Stimulated activated CD4-positive, alpha-beta T cell treated with anti-CD3 and anti-CD28 coated beads, Interleukin-4, amount 100 ng/mL, for 24 hours (primary cell): ENCODE measurements around the gene RHOC.
"Not testable (repeated sequence)": the region's sequence is repeated elsewhere in the genome, so short reads cannot be mapped to it uniquely, and the experiment has no call there.

Experiments
- DNase-seq: peaks from one replicate; pipeline ENCODE4 v3.0.0-alpha.2; 2020

Gene RHOC

DNA sequence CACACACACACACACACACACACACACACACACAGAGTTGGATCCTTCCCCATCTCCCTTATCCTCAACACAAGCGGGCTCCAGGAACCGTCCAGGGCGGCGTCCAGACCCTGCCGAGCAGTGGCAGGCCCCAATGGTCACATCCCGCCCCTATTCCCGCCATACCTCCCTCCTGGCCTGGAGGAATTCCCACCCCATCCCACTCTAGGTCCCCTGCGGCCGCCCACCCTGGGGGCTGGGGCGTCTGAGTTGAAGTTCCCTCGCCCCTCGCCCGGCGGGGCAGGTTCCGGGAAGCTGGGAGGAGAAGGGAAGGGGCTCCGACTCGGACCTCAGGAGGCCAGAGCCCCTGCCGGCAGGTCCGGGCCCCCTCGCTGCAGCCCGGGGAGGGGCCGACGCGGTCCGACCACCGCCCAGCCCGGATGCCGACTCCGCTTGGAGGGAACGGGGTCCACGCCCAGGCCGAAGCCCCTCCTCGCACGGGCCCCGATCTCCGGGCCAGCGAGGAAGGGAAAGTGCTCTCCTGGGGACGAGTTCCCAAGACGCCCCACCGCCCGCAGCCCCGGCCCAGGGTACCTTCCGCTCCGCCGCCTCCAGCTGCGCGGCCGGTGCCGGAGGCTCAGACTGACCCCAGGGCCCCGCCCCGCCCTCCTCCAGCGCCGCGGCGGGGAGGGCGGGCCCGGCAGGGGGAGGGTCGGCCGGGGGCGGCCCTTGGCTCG is at the start of gene RHOC:
Gene RHOC, minus strand, starts transcription at position 623 of the 716 bp plus-strand sequence. CDS start 3,328 bp downstream, outside the sequence.
- peak; percentile 24 for DNase-seq

DNA sequence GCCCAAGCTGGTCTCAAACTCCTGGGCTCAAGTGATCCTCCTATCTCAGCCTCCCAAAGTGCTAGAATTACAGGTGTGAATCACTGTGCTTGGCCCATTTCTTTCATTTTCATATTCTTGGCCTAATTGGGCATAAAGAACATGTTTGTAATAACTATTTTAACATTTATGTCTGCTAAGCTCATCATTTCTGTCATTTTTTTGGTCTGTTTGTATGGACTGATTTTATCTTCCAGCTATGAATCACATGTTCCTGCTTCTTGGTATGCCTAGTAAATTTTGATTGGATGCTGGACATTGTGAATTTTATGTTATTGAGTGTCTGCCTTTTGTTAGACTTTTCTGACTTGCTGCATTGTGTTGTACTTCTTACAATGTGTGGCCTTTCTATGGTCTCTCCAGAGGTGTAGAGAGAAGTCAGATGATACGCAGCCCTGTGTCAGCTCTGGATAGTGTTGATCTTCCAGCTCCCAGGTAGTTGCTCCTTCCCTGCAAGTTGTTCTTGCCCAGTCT is 47.2 kb upstream of the RHOC start:
- no peak for DNase-seq

GRCh38 chr1:112748396-112748795 is 41.5 kb upstream of the RHOC start:
- DNase-seq = no peak

DNA sequence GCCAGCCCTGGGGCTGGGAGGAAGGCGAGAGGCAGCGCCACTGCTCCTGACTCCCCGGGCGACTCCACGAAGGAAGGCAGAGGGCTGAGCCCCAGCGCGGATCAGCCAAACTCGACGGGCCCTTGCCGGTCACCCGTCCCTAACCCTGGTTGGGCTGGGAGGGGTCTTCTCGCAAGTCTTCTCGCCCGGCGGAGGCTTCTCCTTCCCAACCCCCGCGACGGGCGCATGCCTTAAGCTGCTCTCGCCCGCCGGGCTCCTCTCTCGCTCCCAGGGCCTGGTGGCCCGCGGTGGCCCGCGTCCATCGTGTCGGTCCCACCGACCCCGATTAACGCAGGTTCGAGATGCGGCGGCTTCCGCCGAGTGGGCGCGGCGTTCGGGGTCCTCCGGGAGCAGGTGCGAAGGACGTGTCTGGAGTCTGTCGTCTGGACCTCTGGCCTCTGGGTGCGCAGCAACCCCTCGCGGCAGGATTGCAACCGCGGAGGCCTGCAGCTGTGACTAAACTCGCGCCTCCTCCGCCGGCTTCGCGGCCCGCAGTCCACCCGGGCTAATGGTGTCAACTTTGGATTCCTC is 37.2 kb upstream of the RHOC start:
- no peak for DNase-seq

DNA sequence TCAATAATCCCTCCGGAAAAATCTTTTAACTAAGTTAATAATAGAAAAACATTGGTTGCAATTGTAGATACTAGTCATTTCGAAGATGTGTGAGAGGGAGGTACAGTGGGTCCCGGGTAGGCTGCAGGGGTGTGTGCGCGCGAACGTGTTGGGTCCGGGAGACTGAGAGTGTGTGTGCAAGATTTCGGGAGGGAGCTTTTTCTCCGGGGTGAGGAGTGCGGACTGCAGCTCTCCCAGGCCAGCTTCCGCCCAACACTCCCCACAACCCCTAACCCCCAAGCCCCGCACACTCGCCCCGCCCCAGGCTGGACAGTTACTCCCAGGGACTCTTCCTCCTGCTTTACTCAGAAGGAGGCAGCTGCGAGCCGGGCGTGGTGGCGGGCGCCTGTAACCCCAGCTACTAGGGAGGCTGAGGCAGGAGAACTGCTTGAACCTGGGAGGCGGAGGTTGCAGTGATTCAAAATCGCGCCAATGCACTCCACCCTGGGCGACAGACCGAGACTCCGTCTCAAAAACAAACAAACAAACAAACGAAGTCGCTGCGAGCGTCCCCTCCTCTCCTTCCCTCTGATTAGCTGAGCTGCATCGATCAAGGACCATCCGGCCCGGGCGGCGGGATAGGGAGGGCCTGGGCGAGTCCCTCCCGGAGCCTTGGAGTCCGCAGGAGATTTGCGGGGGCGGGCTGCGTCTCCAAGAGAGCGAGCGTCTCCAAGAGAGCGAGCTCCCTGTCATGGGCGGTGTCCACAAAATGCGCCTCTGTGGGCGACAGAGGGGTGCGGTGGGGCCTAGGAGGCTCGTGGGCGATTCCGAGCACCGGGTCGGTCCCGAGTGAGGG is 36.5 kb upstream of the RHOC start:
- DNase-seq = no peak

DNA sequence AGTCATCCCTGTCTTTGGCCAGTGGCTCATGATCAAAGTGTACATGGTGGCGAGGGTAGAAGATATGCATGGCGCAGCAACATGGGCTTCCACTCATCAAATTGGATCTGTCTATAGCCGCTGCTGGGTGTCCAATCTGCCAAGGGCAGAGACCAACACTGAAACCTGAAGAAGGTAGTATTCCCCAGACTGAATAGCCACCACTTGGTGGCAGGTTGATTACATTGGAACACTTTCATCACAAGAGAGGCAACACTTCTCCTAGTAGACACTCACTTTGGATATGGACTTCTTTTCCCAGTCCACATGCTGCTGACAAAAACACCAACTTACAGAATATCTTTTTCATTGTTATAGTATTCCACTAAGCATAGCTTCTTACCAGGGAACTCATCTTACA is 30.6 kb upstream of the RHOC start:
- no peak for DNase-seq

DNA sequence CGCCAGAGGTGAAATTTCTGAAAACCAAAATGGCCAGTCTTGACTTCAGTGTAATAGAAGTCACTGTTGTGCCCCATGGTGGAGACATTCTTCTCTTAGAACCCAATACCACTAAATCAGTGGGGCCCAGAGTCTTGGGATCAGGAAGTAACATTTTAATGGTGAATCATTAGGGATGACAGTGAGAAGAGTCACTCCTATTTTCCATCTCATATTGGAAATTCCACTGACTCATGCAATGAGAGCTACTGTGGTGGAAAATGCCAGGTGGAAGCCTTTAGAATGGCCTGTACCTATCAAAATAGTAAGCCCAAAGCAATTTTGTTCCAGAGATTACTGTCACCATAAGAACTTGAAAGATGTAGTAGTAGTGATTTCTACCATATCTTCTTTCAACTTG is 28.8 kb upstream of the RHOC start:
- DNase-seq = peak; percentile 39

DNA sequence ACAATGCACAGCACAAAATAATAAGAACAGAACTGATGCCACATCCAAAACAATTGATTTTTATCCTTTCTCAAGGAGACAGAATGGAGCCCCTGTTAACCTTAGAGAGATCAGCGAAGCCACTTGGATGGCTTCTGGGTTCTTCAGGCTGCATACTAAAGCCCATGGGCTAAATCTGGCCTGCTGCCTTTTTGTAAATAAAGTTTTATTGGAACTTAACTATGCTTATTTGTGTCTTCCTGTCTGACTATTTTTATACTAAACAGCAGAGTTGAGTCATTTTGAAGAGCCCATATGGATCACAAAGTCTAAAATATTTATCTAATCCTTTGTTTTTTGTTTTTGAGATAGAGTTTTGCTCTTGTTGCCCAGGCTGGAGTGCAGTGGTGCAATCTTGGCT is 24.5 kb upstream of the RHOC start:
- DNase-seq = no peak

- DNase-seq = no peak
Measured at GRCh38 chr1:112729909-112730308, 23.0 kb upstream of the RHOC start.

DNA sequence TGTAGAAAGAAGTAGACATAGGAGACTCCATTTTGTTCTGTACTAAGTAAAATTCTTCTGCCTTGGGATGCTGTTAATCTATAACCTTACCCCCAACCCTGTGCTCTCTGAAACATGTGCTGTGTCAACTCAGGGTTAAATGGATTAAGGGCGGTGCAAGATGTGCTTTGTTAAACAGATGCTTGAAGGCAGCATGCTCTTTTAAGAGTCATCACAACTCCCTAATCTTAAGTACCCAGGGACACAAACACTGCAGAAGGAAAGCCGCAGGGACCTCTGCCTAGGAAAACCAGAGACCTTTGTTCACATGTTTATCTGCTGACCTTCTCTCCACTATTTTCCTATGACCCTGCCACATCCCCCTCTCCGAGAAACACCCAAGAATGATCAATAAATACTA is 22.1 kb upstream of the RHOC start:
- DNase-seq = not testable (repeated sequence)

DNA sequence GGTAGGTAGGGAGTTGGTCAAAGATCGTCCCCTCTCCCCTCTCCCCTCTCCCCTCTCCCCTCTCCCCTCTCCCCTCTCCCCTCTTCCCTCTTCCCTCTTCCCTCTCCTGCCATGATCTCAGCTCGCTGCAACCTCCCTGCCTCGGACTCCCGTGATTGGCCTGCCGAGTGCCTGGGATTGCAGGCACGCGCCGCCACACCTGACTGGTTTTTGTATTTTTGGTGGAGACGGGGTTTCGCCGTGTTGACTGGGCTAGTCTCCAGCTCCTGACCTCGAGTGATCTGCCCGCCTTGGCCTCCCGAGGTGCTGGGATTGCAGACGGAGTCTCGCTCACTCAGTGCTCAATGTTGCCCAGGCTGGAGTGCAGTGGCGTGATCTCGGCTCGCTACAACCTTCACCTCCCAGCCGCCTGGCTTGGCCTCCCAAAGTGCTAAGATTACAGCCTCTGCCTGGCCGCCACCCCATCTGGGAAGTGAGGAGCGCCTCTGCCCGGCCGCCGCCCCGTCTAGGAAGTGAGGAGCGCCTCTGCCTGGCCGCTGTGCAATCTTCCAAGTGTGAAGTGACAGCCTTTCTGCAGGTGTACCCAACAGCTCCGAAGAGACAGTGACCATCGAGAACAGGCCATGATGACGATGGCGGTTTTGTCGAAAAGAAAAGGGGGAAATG is 21.5 kb upstream of the RHOC start:
- DNase-seq = not testable (repeated sequence)

- DNase-seq = no peak
Measured at GRCh38 chr1:112727716-112728115, 20.8 kb upstream of the RHOC start.

- not testable (repeated sequence) for DNase-seq
Measured at GRCh38 chr1:112724240-112724639, 17.3 kb upstream of the RHOC start.

GRCh38 chr1:112723511-112723839 is 16.5 kb upstream of the RHOC start:
- no peak for DNase-seq

DNA sequence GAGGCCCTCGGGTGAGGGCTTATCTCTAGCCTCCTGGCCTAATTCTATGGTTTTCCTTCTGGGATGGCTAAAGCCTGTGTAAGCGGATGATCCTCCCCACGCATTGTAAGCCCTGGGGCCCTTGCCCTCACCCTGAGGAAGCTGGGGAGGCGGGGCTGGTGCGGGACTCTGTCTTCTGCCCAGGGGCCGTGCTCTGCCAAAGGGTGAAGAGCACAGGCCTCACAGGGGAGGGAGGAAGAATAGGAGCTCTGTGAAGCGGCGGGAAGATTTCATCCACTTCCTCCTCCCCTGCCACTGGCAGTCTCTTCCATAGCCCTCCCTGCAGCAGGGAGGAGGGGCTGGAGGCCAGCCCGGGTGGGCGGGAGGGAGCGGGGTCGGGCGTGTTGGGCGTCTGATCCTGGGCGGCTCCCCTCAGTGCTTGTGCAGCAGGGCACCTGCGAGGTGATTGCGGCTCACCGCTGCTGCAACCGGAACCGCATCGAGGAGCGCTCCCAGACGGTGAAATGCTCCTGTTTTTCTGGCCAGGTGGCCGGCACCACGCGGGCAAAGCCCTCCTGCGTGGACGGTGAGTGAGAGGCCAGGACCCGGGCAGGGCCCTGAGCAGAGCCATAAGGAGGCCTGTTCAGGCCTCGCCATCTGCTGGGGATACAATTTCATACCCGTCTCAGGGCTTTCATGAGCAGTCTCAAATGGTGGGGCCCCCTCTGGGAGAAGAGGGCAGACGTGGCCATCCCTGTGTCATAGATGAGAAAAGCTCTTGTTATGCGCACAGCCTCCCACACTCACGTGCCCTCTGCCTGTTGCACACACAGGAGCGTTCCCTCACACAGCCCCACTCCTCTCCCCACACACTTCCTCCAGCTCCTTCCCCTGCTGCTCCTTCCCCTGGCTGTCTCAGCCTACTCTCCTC is 15.9 kb upstream of the RHOC start:
- DNase-seq = peak; percentile 38

DNA sequence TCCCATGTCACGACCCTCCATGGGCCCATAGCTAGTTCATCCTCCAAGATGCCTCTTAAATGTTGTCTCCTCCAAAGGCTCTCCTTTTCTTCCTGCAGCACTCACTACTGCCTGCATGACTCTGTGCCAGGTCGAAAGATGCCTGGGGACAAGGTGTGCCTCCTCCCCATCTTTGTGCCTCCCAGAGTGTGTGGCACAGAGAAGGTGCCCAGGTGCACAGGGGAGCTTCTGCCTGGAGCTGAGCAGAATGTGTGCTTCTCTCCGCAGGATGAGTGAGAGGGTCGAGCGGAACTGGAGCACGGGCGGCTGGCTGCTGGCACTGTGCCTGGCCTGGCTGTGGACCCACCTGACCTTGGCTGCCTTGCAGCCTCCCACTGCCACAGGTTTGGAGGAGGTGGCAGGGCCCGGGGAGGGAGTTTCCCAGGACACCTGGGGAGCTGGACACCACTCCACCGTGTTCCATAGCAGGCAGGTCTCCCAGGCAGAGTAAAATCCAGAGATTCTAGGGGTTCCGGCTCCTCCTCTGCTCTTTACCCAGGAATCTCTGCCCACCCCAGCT is 15.1 kb upstream of the RHOC start:
- DNase-seq = no peak

DNA sequence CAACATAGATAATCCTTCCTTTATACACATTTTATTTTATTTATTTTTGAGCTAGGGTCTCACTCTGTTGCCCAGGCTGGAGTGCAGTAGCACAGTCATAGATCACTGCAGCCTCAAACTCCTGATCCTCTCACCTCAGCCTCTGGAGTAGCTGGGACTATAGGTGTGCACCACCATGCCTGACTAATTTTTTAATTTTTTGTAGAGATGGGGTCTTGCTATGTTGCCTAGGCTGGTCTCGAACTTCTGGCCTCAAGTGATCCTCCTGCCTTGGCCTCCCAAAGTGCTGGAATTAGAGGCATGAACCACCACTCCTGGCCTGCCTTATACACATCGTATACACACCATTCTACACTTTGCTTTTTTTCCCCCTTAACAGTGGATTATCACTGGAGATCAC is 14.4 kb upstream of the RHOC start:
- DNase-seq = not testable (repeated sequence)

DNA sequence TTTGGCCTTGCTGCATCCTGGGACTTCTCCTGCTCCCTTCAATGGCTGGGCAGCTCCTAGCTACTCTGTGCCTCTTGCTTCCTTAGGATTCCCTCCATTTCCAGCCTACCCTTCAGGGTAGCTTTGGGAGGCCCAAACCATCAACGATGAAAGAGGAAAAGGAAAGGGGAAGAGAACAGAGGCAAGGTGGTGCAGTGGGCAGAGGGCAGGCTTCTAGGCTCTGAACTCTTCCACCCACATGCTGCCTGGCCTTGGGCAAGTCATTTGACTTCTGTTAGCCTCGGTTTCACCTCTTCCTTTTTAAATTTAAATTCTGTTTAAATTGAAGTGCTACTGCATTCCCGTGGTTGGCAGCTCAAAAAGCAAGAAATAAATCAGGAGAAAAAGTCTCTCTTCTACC is 13.9 kb upstream of the RHOC start:
- no peak for DNase-seq

DNA sequence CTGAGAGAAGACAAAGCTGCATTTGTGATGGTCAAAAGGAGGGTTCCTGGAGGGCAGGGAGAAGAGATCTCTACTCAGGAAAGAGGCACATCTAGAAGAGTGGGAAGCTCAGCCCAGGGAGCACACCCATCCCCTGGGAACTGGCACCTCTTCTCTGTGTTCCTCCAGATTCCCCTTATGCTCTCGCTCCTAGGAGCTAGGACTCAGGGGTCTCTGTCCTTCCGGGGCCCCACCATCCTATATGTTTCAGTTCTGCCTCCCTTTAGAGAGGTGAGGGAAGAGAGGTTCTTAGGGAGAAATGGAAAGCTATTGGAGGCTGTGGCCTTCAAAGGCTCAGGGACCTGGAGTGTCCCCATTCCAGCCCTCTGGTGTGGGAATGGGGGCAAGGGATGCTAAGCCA is 12.8 kb upstream of the RHOC start:
- DNase-seq = no peak

- DNase-seq = peak; percentile 77
Measured at GRCh38 chr1:112718691-112719418, 11.9 kb upstream of the RHOC start.

DNA sequence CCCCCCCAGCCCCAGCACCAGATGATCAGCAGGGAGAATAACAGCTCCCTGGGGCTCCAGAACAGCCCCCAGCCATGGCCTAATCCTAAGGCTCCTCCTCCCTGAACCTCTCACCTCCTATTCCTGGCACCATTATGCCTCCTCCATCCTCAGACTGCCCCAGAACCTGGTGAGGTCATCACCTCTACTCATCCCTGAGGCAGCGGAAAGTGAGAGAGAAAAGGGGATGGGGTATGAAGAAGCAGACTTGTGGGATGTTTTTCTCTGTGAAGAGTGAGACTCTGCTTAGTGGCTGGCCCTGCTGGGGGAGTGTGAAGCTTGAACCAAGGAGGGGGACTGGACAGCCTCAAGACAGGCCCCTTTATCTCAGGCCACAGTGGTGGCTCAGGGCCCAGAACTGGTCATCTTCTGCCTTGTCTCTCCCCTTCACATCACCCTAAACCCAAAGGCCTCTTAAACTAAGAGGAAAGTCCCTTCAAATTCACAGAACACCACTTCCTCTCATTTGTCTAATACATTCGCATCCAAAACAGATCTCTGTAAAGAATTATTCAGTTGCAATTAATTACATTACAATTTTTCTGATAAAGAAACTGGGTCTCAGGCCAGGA is 10.4 kb upstream of the RHOC start:
- DNase-seq = no peak
